SK-N-SH (cell line): Measurements from ENCODE around the gene TAF4.

Experiments used
- CTCF ChIP-seq: fragments of 200-600 bp; sonication (generic); IDR thresholded peaks from 2 replicates; pipeline ENCODE4 v1.6.1; 2017; ENCODE audit warnings: antibody characterized with exemption, mild to moderate bottlenecking, moderate library complexity
- ELF1 ChIP-seq: IDR thresholded peaks from 2 replicates; pipeline ENCODE4 v1.4.0; 2012
- EZH2phosphoT487 ChIP-seq: fragments of 200-600 bp; sonication (generic); IDR thresholded peaks from 2 replicates; pipeline ENCODE4 v1.6.1; 2017; ENCODE audit warnings: low read depth, mixed run types, mild to moderate bottlenecking, antibody characterized with exemption, moderate library complexity, borderline replicate concordance
- GATA2 ChIP-seq: sonication (generic); formaldehyde crosslinking; IDR thresholded peaks from 2 replicates; pipeline ENCODE4 v1.5.0; 2020; ENCODE audit warnings: mild to moderate bottlenecking, missing genetic modification reagents
- IRF3 ChIP-seq: fragments of 150-350 bp; IDR thresholded peaks from 2 replicates; pipeline ENCODE4 v1.6.1; 2016; ENCODE audit warnings: mild to moderate bottlenecking, low read depth, low read length
- RAD21 ChIP-seq: IDR thresholded peaks from 2 replicates; pipeline ENCODE4 v1.6.1; 2012; ENCODE audit warnings: mild to moderate bottlenecking, low read length
- TAF1 ChIP-seq: IDR thresholded peaks from 2 replicates; pipeline ENCODE4 v1.6.1; 2012; ENCODE audit warnings: low read depth, mild to moderate bottlenecking, low read length, moderate library complexity, borderline replicate concordance
- USF1 ChIP-seq: IDR thresholded peaks from 2 replicates; pipeline ENCODE4 v1.4.0; 2012; ENCODE audit warnings: low read depth, borderline replicate concordance
- USF2 ChIP-seq: fragments of 150-350 bp; IDR thresholded peaks from 2 replicates; pipeline ENCODE4 v1.6.1; 2017; ENCODE audit warnings: antibody characterized with exemption, low read length, low read depth, borderline replicate concordance

GRCh38 chr20:61941721-61942405, 123.8 kb downstream of the TAF4 start:
- no peak for TF ChIP-seq EZH2phosphoT487
- TF ChIP-seq CTCF = no peak
- no peak for TF ChIP-seq USF1
- no peak for TF ChIP-seq TAF1
- no peak for TF ChIP-seq USF2
- no peak for TF ChIP-seq GATA2 (CRISPR knock-in tag)
- TF ChIP-seq ELF1 = no peak
- TF ChIP-seq RAD21 = no peak
- no peak for TF ChIP-seq IRF3
